Fibroblast of villous mesenchyme (primary cell): ENCODE data around the gene CDC20B. TPM values are rescaled to one million over a fixed set of nuclear protein-coding genes. Genes with fewer than 3 reads are reported as not detected.

ENCODE experiments used
- DNase-seq: peaks from one replicate; pipeline ENCODE4 v3.0.0-alpha.2; 2010; ENCODE audit warnings: low read depth
- H3K4me3 ChIP-seq: 2 replicates; pipeline ENCODE4 v1.5.1; 2011; ENCODE audit warnings: low read depth, mild to moderate bottlenecking, low read length
- total RNA-seq: library from RNA; depleted of rRNA; stranded (reverse); fragments of >200 nt; gene quantifications from 2 replicates; pipeline ENCODE4 v1.2.3, GENCODE V29; 2012
- TF ChIP-seq, protein P1 (sequence below): IDR thresholded peaks from 2 replicates; pipeline ENCODE4 v1.5.1; 2012; ENCODE audit warnings: low read depth, mild to moderate bottlenecking, low read length; ENCODE audit not compliant: insufficient read depth

Gene CDC20B
- total RNA-seq, 1 donor = not detected

DNA sequence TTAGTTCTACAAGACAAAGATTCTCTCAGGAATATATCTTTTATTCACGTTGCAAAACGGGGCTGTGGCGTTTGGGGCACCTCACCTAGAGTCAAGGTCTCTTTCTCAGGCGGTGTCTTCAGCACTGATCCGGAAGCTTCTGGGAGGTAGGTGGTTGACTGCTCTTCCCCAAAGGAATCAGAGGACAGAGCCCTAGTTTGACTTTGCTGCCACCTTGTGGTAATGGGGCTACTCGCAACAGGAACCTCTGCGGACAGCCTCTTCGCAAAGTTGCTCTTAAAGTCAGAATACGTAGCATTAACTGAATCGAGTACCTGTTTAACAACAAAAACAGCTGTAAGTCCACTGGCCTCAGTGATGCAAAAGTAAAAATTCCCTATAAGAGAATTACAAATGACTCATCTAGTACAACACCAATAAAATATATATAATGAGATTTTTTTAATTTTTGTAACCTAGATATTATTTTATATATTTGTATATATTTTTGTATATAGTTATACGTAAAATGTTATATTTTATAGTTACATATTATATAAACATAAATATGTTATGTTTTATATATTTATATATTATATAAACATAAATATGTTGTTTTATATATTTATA is 26.3 kb downstream of the CDC20B start:
- TF ChIP-seq, protein P1, sequence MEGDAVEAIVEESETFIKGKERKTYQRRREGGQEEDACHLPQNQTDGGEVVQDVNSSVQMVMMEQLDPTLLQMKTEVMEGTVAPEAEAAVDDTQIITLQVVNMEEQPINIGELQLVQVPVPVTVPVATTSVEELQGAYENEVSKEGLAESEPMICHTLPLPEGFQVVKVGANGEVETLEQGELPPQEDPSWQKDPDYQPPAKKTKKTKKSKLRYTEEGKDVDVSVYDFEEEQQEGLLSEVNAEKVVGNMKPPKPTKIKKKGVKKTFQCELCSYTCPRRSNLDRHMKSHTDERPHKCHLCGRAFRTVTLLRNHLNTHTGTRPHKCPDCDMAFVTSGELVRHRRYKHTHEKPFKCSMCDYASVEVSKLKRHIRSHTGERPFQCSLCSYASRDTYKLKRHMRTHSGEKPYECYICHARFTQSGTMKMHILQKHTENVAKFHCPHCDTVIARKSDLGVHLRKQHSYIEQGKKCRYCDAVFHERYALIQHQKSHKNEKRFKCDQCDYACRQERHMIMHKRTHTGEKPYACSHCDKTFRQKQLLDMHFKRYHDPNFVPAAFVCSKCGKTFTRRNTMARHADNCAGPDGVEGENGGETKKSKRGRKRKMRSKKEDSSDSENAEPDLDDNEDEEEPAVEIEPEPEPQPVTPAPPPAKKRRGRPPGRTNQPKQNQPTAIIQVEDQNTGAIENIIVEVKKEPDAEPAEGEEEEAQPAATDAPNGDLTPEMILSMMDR = peak; percentile 98
- no peak overlapping the region for H3K4me3 ChIP-seq
- DNase-seq = peak; percentile 82

DNA sequence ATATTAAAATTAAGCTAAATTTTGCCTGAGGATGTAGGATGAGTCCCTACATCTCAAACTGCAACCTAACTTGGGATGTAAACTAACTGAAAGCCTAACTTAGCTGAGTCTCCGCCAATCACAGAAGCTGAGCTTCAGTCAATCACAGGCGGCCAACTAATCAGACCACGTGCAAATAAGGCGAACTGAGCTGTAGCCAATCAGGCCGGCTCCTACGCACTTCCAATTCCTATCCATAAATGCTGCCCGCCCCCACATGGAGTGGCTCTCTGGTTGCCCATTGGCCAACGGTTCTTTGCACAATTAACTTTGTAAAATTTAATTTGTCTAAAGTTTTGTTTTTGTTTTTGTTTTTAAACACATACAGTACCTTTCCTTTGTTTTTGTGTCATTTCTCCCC is 26.9 kb downstream of the CDC20B start:
- TF ChIP-seq, protein P1 = no peak
- DNase-seq = no peak
- no peak overlapping the region for H3K4me3 ChIP-seq

DNA sequence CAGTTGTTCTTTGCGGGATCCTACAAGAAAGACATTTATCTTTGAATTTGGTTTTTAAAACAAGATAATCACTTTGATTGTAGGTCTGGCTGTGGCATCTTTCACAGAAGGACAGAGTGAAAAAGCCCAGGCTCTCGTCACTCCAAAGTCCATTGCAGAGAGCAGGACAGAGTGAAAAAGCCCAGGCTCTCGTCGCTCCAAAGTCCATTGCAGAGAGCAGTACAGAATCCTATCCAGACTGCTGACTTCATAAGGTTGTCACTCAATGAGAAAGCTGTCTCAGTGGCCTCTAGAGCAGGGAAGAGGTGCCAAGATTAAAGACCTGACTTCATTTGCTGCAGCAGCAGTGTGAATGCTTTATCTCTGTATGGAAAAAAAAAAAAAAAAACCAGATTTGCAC is 29.4 kb downstream of the CDC20B start:
- TF ChIP-seq, protein P1 = no peak
- H3K4me3 ChIP-seq = no peak overlapping the region
- DNase-seq = no peak

DNA sequence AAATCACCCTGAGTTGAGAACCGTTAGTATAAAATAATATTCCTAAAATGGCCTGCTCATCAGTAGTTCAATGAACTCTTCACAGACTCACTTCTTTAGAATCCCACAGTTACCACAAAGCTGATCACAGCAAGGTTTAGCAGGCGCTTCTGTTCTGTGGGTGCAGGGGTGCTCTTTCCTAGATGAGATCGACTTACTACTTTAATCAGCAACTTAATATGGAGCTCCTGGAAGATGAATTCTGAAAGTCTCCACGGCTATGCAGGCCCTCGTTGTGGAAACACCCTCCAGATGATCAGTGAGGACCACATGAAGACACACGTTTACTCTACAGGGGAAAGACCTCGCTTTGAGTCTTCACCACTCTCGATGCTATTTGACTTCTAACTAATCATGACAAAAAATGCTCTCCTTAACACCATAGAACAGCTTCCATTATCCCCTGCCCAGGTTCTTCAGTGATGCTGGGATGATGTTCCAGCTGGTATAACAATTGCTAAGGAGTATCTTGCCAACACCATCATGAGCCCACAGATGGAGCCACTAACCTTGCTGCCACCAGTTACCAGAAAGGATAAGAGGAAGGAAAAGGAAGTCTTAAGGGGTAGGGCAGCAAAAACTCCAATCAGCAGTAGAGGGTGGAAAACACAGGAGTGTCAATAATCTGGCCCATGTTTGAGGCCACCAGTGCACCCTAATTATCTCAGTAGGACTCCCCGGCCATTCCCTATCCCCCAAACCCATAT is 30.9 kb downstream of the CDC20B start:
- no peak overlapping the region for H3K4me3 ChIP-seq
- TF ChIP-seq, protein P1 = no peak
- DNase-seq = no peak

DNA sequence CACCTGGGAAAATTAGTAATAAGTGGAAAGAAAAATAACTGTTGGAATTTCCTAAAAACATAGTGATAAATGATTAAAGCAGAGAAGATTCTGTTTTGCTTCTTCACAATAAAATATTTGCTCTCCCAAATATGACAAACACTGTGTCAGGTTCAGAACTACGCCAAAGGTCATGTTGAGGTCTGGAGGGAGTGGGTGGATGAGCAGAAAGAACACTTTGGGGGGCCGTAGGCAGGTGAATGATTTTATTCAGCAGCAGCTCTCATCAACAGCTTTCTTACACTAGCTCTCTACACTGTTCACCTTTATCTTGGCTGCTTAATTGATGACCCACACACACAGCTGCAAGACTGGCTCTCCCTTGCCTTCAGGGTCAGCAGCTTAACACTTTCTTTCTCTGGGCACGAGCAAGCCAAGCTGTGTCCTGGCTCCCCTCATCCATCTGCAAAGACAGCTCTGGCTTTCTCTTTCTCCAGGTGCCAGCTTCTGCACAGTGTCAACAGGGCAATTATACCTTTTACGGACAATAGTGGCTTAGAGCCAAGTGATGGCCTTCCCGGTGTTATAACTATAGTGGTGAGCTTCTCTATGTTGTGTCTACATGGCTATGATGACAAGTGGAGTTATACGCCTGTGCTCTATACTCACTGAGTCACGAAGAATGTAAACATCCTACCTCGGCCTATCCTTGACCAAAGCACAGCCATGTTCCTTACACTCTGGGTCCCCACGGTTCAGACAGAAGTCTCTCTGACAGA is 31.9 kb downstream of the CDC20B start:
- TF ChIP-seq, protein P1 = no peak
- no peak for DNase-seq
- H3K4me3 ChIP-seq = no peak overlapping the region

DNA sequence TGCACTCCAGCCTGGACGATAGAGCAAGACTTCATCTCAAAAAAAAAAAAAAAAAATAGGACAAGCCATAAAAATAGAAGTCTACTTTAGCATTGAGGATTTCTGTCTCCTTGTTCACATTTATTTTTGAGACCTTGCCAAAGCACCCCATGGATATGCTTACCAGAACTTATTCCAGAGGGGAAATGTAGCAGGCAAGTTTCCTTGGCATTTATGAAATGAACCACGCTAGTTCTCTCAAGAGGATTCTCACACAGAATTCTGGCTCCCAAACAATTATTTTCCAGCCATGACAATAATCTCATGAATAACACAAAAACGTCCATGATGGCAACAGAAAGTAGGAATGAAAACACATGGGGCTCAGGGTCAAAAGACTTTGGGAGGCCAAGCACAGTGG is 36.5 kb downstream of the CDC20B start:
- no peak for DNase-seq
- H3K4me3 ChIP-seq = no peak overlapping the region
- TF ChIP-seq, protein P1 = no peak
